ENCODE measurements around the gene RASSF5. TPM values are rescaled to one million over a fixed set of nuclear protein-coding genes. Genes with fewer than 3 reads are reported as not detected.
A peak's percentile ranks its signal among the peaks of the same experiment; 100 is the strongest.

Gene RASSF5
- total RNA-seq, 1 donor from 2014 or later, result 220 TPM

- no peak overlapping the region for H3K4me3 Mint-ChIP-seq
- H3K4me1 Mint-ChIP-seq (ENCODE audit: low read depth), result peaks cover 70% of the 10 kb centered on the region
Observed at GRCh38 chr1:206554211-206554610, 46.9 kb downstream of the RASSF5 start.

DNA sequence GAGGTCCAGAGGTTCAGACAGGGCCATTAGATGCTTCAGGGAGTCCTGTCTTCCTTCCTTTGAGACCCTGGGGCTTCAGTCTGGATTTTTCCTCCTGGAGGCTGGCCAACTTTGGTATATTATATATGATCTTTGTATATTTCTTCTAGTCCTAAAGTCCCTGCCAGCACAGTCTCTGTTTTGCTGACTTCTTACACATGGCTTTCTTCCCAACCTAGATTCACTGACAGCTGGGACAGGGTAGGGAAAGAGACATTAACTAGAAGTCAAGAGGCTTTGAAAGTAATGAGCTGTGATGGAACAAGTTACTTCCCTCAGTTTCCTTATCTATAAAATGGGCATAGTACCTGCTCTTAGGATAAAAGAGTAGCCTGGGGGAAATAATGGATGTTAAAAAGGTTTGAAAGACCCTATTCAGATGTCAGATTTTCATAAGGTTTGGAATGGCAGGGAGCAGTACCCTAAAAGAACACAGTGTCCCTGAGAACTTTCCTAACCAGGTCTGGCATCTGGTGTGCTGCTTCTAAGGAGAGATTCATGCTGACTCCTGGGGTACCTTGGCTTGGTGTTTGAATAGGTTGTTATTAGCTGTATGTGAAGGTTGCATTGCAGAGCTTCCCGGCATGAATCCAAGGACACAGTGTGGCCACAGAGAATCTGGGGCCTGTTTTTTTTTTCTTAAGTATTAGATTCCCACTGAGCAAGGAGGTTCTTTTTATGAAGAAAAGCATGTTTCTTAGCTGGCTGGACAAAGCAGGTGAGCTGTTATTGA lies 47.6 kb downstream of the RASSF5 start:
- Mint-ChIP-seq H3K9me3 (no peaks in the 10 kb centered on the region), H3K27ac (peak overlapping the region; percentile 98), H3K27me3 (ENCODE audit: insufficient read depth) (no peaks in the 10 kb centered on the region), H3K4me1 (ENCODE audit: low read depth) (peaks cover 69% of the 10 kb centered on the region), H3K4me3 (peak overlapping the region; percentile 98), H3K36me3 (ENCODE audit: low read depth) (peaks cover 23% of the 10 kb centered on the region)
- intact Hi-C loops (cut with micrococcal nuclease), result loop anchor here (5.0 to 10.0 kb wide), 3 partner anchors 37 to 1270 kb away; no protein-coding TSS in a partner anchor
- no peak for DNase-seq (ENCODE audit: low spot score)

More at GRCh38 chr1:206554211-206554610, 46.9 kb downstream of the RASSF5 start:
- no peaks in the 10 kb centered on the region for H3K27me3 Mint-ChIP-seq (ENCODE audit: insufficient read depth)
- DNase-seq (ENCODE audit: low spot score), result no peak
- H3K27ac Mint-ChIP-seq, result peak overlapping the region; percentile 98
- intact Hi-C loops (cut with micrococcal nuclease), result loop anchor here (10.0 kb wide), 1 partner anchor 1269 kb away; no protein-coding TSS in a partner anchor
- no peaks in the 10 kb centered on the region for H3K9me3 Mint-ChIP-seq
- H3K36me3 Mint-ChIP-seq (ENCODE audit: low read depth), result peaks cover 17% of the 10 kb centered on the region

- H3K36me3 Mint-ChIP-seq (ENCODE audit: low read depth), result peaks cover 29% of the 10 kb centered on the region
- H3K4me1 Mint-ChIP-seq (ENCODE audit: low read depth), result peaks cover 69% of the 10 kb centered on the region
- H3K4me3 Mint-ChIP-seq, result peak overlapping the region; percentile 98
- no peaks in the 10 kb centered on the region for H3K27me3 Mint-ChIP-seq (ENCODE audit: insufficient read depth)
- no peaks in the 10 kb centered on the region for H3K9me3 Mint-ChIP-seq
- DNase-seq (ENCODE audit: low spot score), result no peak
- peak overlapping the region; percentile 98 for H3K27ac Mint-ChIP-seq
- intact Hi-C loops (cut with micrococcal nuclease), result loop anchor here (5.0 to 10.0 kb wide), 3 partner anchors 37 to 1271 kb away; no protein-coding TSS in a partner anchor
Observed at GRCh38 chr1:206555473-206555935, 48.2 kb downstream of the RASSF5 start.

- peaks cover 73% of the 10 kb centered on the region for H3K4me1 Mint-ChIP-seq (ENCODE audit: low read depth)
- H3K9me3 Mint-ChIP-seq, result no peaks in the 10 kb centered on the region
- no peaks in the 10 kb centered on the region for H3K27me3 Mint-ChIP-seq (ENCODE audit: insufficient read depth)
- H3K36me3 Mint-ChIP-seq (ENCODE audit: low read depth), result peaks cover 34% of the 10 kb centered on the region
- DNase-seq (ENCODE audit: low spot score), result no peak
- intact Hi-C loops (cut with micrococcal nuclease), result loop anchor here (1.0 to 10.0 kb wide), 9 partner anchors 11 to 1271 kb away; partner anchors contain the start of genes DYRK3, MAPKAPK2 and RASSF5
- peak overlapping the region; percentile 98 for H3K27ac Mint-ChIP-seq
- peak overlapping the region; percentile 98 for H3K4me3 Mint-ChIP-seq
Observed at GRCh38 chr1:206556047-206556749, 48.9 kb downstream of the RASSF5 start.

- H3K9me3 Mint-ChIP-seq, result no peaks in the 10 kb centered on the region
- peak overlapping the region; percentile 98 for H3K4me3 Mint-ChIP-seq
- H3K27me3 Mint-ChIP-seq (ENCODE audit: insufficient read depth), result no peaks in the 10 kb centered on the region
- H3K4me1 Mint-ChIP-seq (ENCODE audit: low read depth), result peaks cover 73% of the 10 kb centered on the region
- H3K36me3 Mint-ChIP-seq (ENCODE audit: low read depth), result peaks cover 41% of the 10 kb centered on the region
- intact Hi-C loops (cut with micrococcal nuclease), result loop anchor here (1.0 to 10.0 kb wide), 9 partner anchors 12 to 1272 kb away; partner anchors contain the start of genes DYRK3, MAPKAPK2 and RASSF5
- peak overlapping the region; percentile 98 for H3K27ac Mint-ChIP-seq
- DNase-seq (ENCODE audit: low spot score), result peak; percentile 86
Observed at GRCh38 chr1:206556750-206557635, 49.7 kb downstream of the RASSF5 start.

DNA sequence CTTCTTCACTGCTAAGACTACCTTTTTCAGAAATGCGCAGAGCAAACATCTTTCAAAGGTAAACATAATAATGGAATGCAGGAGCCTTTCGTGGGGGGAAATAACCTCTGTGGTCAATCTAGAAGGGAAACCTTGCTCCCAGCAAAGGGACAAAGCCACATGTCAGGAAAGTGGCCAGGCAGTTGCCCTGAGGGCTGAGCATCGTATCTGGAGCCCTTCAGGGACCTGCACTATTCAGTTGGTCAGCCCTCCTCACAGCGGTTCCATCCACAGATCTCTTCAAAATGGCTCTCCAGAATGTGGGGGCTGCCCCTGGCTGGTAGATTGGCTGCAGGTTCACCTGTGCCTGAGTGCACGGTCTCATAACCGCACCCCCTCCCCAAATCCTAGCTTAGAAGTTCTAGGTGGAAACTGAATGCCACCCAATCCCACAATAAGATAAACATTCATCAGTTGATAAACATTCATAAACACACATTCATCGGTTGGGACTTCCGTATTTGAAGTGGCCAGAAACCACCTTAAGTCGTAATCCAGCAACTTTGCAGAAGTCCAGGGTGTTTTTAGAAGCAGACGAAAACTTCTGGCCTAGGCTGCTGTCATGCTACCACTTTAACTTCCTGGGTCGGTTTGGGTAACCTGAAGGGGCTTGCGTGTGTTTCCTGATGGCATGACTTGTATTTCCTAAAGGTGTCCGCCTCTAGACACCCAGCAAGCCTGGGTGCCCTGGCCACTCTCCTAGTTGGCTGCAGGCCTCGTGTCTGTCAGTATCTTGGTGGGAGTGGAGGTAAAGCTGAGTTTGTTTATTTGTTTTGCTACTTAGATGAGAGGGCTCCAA lies 50.5 kb downstream of the RASSF5 start:
- no peaks in the 10 kb centered on the region for H3K9me3 Mint-ChIP-seq
- peaks cover under 1% of the 10 kb centered on the region for H3K27me3 Mint-ChIP-seq (ENCODE audit: insufficient read depth)
- H3K36me3 Mint-ChIP-seq (ENCODE audit: low read depth), result peaks cover 47% of the 10 kb centered on the region
- H3K4me1 Mint-ChIP-seq (ENCODE audit: low read depth), result peaks cover 74% of the 10 kb centered on the region
- intact Hi-C loops (cut with micrococcal nuclease), result loop anchor here (2.0 to 10.0 kb wide), 5 partner anchors 34 to 1273 kb away; partner anchors contain the start of genes MAPKAPK2 and RASSF5
- H3K4me3 Mint-ChIP-seq, result peak overlapping the region; percentile 98
- DNase-seq (ENCODE audit: low spot score), result no peak
- H3K27ac Mint-ChIP-seq, result peak overlapping the region; percentile 91

GRCh38 chr1:206558794-206559671 lies 51.7 kb downstream of the RASSF5 start:
- peaks cover 59% of the 10 kb centered on the region for H3K36me3 Mint-ChIP-seq (ENCODE audit: low read depth)

GRCh38 chr1:206559672-206559995 lies 52.3 kb downstream of the RASSF5 start:
- Mint-ChIP-seq H3K4me1 (ENCODE audit: low read depth) (peaks cover 74% of the 10 kb centered on the region), H3K27ac (peak overlapping the region; percentile 91), H3K9me3 (no peaks in the 10 kb centered on the region), H3K4me3 (peak overlapping the region; percentile 98), H3K36me3 (ENCODE audit: low read depth) (peaks cover 65% of the 10 kb centered on the region), H3K27me3 (ENCODE audit: insufficient read depth) (peaks cover 2% of the 10 kb centered on the region)
- no peak for DNase-seq (ENCODE audit: low spot score)
- intact Hi-C loops (cut with micrococcal nuclease), result loop anchor here (5.0 to 10.0 kb wide), 3 partner anchors 33 to 1275 kb away; no protein-coding TSS in a partner anchor

More at GRCh38 chr1:206558794-206559671, 51.7 kb downstream of the RASSF5 start:
- no peak for DNase-seq (ENCODE audit: low spot score)
- intact Hi-C loops (cut with micrococcal nuclease), result loop anchor here (5.0 to 10.0 kb wide), 3 partner anchors 33 to 1274 kb away; no protein-coding TSS in a partner anchor
- Mint-ChIP-seq H3K27ac (peak overlapping the region; percentile 91), H3K27me3 (ENCODE audit: insufficient read depth) (peaks cover 2% of the 10 kb centered on the region), H3K4me1 (ENCODE audit: low read depth) (peaks cover 74% of the 10 kb centered on the region), H3K9me3 (no peaks in the 10 kb centered on the region), H3K4me3 (peak overlapping the region; percentile 98)

DNA sequence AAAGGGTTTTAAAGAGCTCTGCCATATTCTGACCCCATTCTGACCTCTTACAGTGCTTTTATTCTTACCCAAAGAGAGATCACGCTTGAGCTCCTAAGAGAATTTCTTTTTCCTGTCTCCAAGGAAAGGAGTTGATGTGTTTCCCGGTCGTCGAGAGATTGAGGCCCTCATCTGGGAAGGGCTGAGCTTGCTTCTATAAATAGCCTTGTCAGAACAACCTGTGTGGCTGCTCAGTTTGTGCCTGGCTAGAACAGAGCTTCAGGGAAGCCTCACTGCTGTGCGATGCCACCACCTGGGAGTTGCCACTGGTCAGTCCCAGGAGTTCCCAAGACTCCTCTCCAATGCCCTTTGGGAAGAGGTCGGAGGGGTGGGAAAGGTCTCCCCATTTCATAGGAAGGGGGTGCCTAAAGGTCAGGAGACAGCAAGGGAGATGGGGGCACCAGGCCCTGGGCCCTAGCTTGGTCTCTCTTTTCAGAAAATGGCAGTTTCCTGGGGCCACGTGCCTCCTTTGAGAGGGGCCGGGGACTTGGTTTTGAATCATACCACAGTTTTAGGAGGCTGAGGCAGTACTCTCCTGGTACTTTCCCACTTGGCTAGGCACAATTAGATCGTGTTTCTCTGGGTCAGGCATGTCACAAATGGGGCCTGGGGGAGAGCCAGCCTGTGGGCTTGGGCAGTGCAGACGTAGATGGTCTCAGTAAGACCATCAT lies 52.8 kb downstream of the RASSF5 start:
- peaks cover 74% of the 10 kb centered on the region for H3K4me1 Mint-ChIP-seq (ENCODE audit: low read depth)
- intact Hi-C loops (cut with micrococcal nuclease), result loop anchor here (10.0 kb wide), 1 partner anchor 815 kb away; no protein-coding TSS in a partner anchor
- peak overlapping the region; percentile 91 for H3K27ac Mint-ChIP-seq
- H3K27me3 Mint-ChIP-seq (ENCODE audit: insufficient read depth), result peaks cover 2% of the 10 kb centered on the region
- peak overlapping the region; percentile 98 for H3K4me3 Mint-ChIP-seq
- H3K36me3 Mint-ChIP-seq (ENCODE audit: low read depth), result peaks cover 70% of the 10 kb centered on the region
- no peak for DNase-seq (ENCODE audit: low spot score)
- H3K9me3 Mint-ChIP-seq, result no peaks in the 10 kb centered on the region
